Gastroesophageal sphincter (tissue), 4 donors: ENCODE measurements around the gene RSPH9. TPM values are rescaled to one million over a fixed set of nuclear protein-coding genes. Genes with fewer than 3 reads are reported as not detected.

Source experiments
- ATAC-seq: fragments of 150-250 bp; one replicate; pipeline ENCODE4 v1.9.1; 2016; ENCODE audit warnings: mild to moderate bottlenecking, moderate library complexity
- H3K27ac ChIP-seq, 4 donors: fragments of 200-600 bp; sonication (generic) in 3 of 4; 1 replicate in 3 of 4; 2 replicates in 1 of 4; pipeline ENCODE4 v1.5.1; 2016 to 2019
- H3K27me3 ChIP-seq: fragments of 200-600 bp; sonication (generic); one replicate; pipeline ENCODE4 v1.5.1; 2019
- H3K36me3 ChIP-seq, 2 donors: fragments of 200-600 bp; sonication (generic); one replicate each; pipeline ENCODE4 v1.5.1; 2019; ENCODE audit warnings: control low read depth in 1 of 2
- H3K4me1 ChIP-seq, 3 donors: fragments of 200-600 bp; sonication (generic); 1 replicate in 2 of 3; 2 replicates in 1 of 3; pipeline ENCODE4 v1.5.1; 2016 to 2019; ENCODE audit warnings: control low read depth in 2 of 3
- H3K4me3 ChIP-seq, 2 donors: fragments of 200-600 bp; sonication (generic); one replicate each; pipeline ENCODE4 v1.5.1; 2019; ENCODE audit warnings: mild to moderate bottlenecking in 1 of 2, moderate library complexity in 1 of 2
- H3K9me3 ChIP-seq, 3 donors: fragments of 200-600 bp; sonication (generic); one replicate each; pipeline ENCODE4 v1.5.1; 2017 to 2019; ENCODE audit warnings: control low read depth in 2 of 3
- CTCF ChIP-seq, 4 experiments: fragments of 200-600 bp in 2 of 4; fragments of 450-650 bp in 2 of 4; sonication (generic) in 1 of 4; IDR thresholded peaks; one replicate each; pipeline ENCODE4 v1.5.1; 2017 to 2019; ENCODE audit warnings: antibody characterized with exemption in 4 of 4, mild to moderate bottlenecking in 2 of 4, moderate library complexity in 2 of 4
- EP300 ChIP-seq: sonication (generic); formaldehyde crosslinking; IDR thresholded peaks from one replicate; pipeline ENCODE4 v1.6.1; 2017; ENCODE audit warnings: antibody characterized with exemption, mild to moderate bottlenecking
- POLR2A ChIP-seq, 2 donors: fragments of 450-650 bp; IDR thresholded peaks; one replicate each; pipeline ENCODE4 v1.6.1; 2017; ENCODE audit warnings: antibody characterized with exemption in 2 of 2, mild to moderate bottlenecking in 2 of 2, moderate library complexity in 1 of 2
- POLR2AphosphoS5 ChIP-seq: sonication (generic); formaldehyde crosslinking; IDR thresholded peaks from one replicate; pipeline ENCODE4 v1.6.1; 2017; ENCODE audit warnings: antibody characterized with exemption
- WGBS, 2 donors: methylation state at CpG; one replicate each; pipeline ENCODE4 v1.1.5; 2018; ENCODE audit warnings: low coverage in 1 of 2; 5-methylcytosine and 5-hydroxymethylcytosine counted together
- total RNA-seq, 4 donors: library from RNA; depleted of rRNA; stranded (reverse); fragments of >200 nt; gene quantifications; one replicate each; pipeline ENCODE4 v1.1.0, GENCODE V29; 2016

The RSPH9 gene
- total RNA-seq, 4 donors from 2014 or later: 0.16 TPM; not detected in 3

- Histone ChIP-seq H3K27ac (peak overlapping the region in 2 of 4 donors; percentile 67 to 71), H3K9me3 (no peaks in the 10 kb centered on the region), H3K36me3 (no peaks in the 10 kb centered on the region), H3K4me3 (no peak overlapping the region), H3K4me1 (peaks cover 0 to 22% (median 14%) of the 10 kb centered on the region in 3 donors), H3K27me3 (no peaks in the 10 kb centered on the region)
- 100% methylated on average over 1 to 2 of the region's 13 CpGs for WGBS, 2 donors
- ATAC-seq: no peak
- no peak for TF ChIP-seq CTCF (IDR thresholded peaks at IDR 0.05)
- no peak for TF ChIP-seq EP300
- TF ChIP-seq POLR2AphosphoS5: no peak
- TF ChIP-seq POLR2A (IDR thresholded peaks at IDR 0.05): no peak
These were observed 73.7 kb downstream of the RSPH9 start for GRCh38 chr6:43718387-43719105.

GRCh38 chr6:43719511-43719910 is 74.7 kb downstream of the RSPH9 start:
- H3K27me3 ChIP-seq: no peaks in the 10 kb centered on the region
- TF ChIP-seq EP300 (no peak), POLR2A (IDR thresholded peaks at IDR 0.05) (no peak), POLR2AphosphoS5 (no peak), CTCF (IDR thresholded peaks at IDR 0.05) (no peak)
- H3K27ac ChIP-seq: peak overlapping the region in 1 of 4 donors; percentile 67
- no peak for ATAC-seq
- H3K36me3 ChIP-seq: no peaks in the 10 kb centered on the region
- 80 to 100% methylated on average over 1 to 2 of the region's 7 CpGs for WGBS, 2 donors
- H3K4me1 ChIP-seq: peaks cover 0 to 22% (median 14%) of the 10 kb centered on the region in 3 donors
- H3K4me3 ChIP-seq: no peak overlapping the region
- no peaks in the 10 kb centered on the region for H3K9me3 ChIP-seq

GRCh38 chr6:43720999-43721398 is 76.2 kb downstream of the RSPH9 start:
- Histone ChIP-seq H3K4me3 (no peak overlapping the region), H3K4me1 (peaks cover 0 to 15% (median 8%) of the 10 kb centered on the region in 3 donors), H3K27me3 (no peaks in the 10 kb centered on the region), H3K9me3 (no peaks in the 10 kb centered on the region), H3K36me3 (no peaks in the 10 kb centered on the region), H3K27ac (no peak overlapping the region)
- TF ChIP-seq CTCF (IDR thresholded peaks at IDR 0.05): no peak
- TF ChIP-seq POLR2AphosphoS5: no peak
- no peak for TF ChIP-seq POLR2A (IDR thresholded peaks at IDR 0.05)
- no peak for TF ChIP-seq EP300
- ATAC-seq: no peak
- WGBS, 2 donors: 75 to 100% methylated on average over 1 to 4 of the region's 4 CpGs

Other genes with a start within 250 kb of the RSPH9 start
- gene ABCC10, start 217.5 kb upstream of the RSPH9 start, total RNA-seq: 10 to 100 TPM in 3 of 4 donors, 1 to 10 TPM in 1; 7.1 to 19.4 (median 10.2) TPM
- under 1 TPM in 1 of 4 donors, not detected in 3; 0.54 TPM for gene DLK2, start 189.5 kb upstream of the RSPH9 start, total RNA-seq
- gene TJAP1, start 167.5 kb upstream of the RSPH9 start, total RNA-seq: 10 to 100 TPM; 20.1 to 36.0 (median 27.8) TPM
- gene LRRC73, start 134.7 kb upstream of the RSPH9 start, total RNA-seq: under 1 TPM in 2 of 4 donors, not detected in 2; 0.16 to 0.31 TPM
- 100 to 1,000 TPM in 1 of 4 donors, 10 to 100 TPM in 3; 66.4 to 110 (median 82.8) TPM for gene YIPF3, start 128.1 kb upstream of the RSPH9 start, total RNA-seq
- gene POLR1C, start 127.9 kb upstream of the RSPH9 start, total RNA-seq: 10 to 100 TPM; 16.9 to 30.4 (median 24.7) TPM
- 100 to 1,000 TPM in 1 of 4 donors, 10 to 100 TPM in 3; 12.9 to 123 (median 29.8) TPM for gene XPO5, start 69.0 kb upstream of the RSPH9 start, total RNA-seq
- gene POLH, start 68.9 kb upstream of the RSPH9 start, total RNA-seq: 10 to 100 TPM in 1 of 4 donors, 1 to 10 TPM in 3; 4.8 to 10.6 (median 7.9) TPM
- gene GTPBP2, start 15.8 kb upstream of the RSPH9 start, total RNA-seq: 10 to 100 TPM; 28.8 to 44.5 (median 31.4) TPM
- gene MAD2L1BP, start 9.2 kb upstream of the RSPH9 start, total RNA-seq: 10 to 100 TPM; 15.6 to 36.6 (median 23.0) TPM
- gene MRPS18A, start 42.8 kb downstream of the RSPH9 start, total RNA-seq: 10 to 100 TPM; 36.3 to 47.3 (median 38.6) TPM
- gene VEGFA, start 125.2 kb downstream of the RSPH9 start, total RNA-seq: 10 to 100 TPM; 32.2 to 66.2 (median 40.1) TPM